ENCODE data around the gene ABCF1.
A peak's percentile ranks its signal among the peaks of the same experiment; 100 is the strongest.

GRCh38 chr6:30626484-30627366 is 55.5 kb downstream of the ABCF1 start, which contains the start of gene ATAT1:
- TF ChIP-seq, protein P1, sequence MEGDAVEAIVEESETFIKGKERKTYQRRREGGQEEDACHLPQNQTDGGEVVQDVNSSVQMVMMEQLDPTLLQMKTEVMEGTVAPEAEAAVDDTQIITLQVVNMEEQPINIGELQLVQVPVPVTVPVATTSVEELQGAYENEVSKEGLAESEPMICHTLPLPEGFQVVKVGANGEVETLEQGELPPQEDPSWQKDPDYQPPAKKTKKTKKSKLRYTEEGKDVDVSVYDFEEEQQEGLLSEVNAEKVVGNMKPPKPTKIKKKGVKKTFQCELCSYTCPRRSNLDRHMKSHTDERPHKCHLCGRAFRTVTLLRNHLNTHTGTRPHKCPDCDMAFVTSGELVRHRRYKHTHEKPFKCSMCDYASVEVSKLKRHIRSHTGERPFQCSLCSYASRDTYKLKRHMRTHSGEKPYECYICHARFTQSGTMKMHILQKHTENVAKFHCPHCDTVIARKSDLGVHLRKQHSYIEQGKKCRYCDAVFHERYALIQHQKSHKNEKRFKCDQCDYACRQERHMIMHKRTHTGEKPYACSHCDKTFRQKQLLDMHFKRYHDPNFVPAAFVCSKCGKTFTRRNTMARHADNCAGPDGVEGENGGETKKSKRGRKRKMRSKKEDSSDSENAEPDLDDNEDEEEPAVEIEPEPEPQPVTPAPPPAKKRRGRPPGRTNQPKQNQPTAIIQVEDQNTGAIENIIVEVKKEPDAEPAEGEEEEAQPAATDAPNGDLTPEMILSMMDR (IDR thresholded peaks at IDR 0.05; ENCODE audit: low read length): peak; percentile 42
- no peak for TF ChIP-seq EZH2 (optimal IDR thresholded peaks at IDR 0.05; ENCODE audit: low read depth, low read length)

All from MM.1S (cell line).